Measurements from ENCODE around the gene C19orf33. TPM values are rescaled to one million over a fixed set of nuclear protein-coding genes. Genes with fewer than 3 reads are reported as not detected.
A peak's percentile ranks its signal among the peaks of the same experiment; 100 is the strongest.

C19orf33 gene
- total and polyA plus RNA-seq, 9 of the 15 experiments (the other 6 are each of a cell fraction or from before 2014, with no cell fraction given) = 3.2 TPM; not detected in 8

DNA sequence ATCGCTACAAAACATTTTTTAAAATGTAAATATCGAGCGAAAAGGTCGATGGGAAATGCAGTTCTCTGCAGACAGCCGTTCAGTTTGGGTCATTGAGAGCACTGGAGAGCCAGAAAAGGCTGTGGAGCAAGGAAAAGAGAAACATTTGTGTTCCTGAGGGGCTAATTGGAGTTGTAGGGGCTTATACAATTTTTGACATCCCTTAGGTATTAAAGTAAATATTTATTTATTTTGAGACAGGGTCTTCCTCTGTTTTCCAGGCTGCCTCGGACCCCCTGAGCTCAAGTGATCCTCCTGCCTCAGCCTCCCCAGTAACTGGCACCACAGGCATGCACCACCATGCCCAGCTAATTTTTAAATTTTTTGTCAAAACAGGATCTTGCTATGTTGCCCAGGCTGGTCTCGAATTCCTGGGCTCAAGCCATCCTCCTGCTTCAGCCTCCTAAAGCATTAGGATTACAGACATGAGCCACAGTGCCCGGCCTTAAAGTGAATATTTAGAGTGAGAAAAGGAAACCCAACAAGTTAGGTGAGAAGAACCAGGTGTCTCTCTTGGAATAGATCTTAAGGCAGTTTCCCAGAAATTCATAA, 12.5 kb downstream of the C19orf33 start (continued):
- no peak for TF ChIP-seq ARHGAP35 (IDR thresholded peaks at IDR 0.05; ENCODE audit: partially characterized antibody)
- TF ChIP-seq TGIF2 (CRISPR knock-in tag; IDR thresholded peaks at IDR 0.05) = no peak
- TF ChIP-seq POLR3A (IDR thresholded peaks at IDR 0.05; ENCODE audit: borderline replicate concordance, extremely low read depth, insufficient read depth, insufficient read length) = no peak
- TF ChIP-seq EGR1 (conservative IDR thresholded peaks at IDR 0.05) = no peak
- TF ChIP-seq ZNF143 (CRISPR knock-in tag; IDR thresholded peaks at IDR 0.05) = peak; percentile 63; the same call in 1 of the 2 replicates
- no peak for TF ChIP-seq BRCA1 (IDR thresholded peaks at IDR 0.05)
- TF ChIP-seq BRCA1 (CRISPR knock-in tag; IDR thresholded peaks at IDR 0.05) = no peak
- TF ChIP-seq, protein P1, sequence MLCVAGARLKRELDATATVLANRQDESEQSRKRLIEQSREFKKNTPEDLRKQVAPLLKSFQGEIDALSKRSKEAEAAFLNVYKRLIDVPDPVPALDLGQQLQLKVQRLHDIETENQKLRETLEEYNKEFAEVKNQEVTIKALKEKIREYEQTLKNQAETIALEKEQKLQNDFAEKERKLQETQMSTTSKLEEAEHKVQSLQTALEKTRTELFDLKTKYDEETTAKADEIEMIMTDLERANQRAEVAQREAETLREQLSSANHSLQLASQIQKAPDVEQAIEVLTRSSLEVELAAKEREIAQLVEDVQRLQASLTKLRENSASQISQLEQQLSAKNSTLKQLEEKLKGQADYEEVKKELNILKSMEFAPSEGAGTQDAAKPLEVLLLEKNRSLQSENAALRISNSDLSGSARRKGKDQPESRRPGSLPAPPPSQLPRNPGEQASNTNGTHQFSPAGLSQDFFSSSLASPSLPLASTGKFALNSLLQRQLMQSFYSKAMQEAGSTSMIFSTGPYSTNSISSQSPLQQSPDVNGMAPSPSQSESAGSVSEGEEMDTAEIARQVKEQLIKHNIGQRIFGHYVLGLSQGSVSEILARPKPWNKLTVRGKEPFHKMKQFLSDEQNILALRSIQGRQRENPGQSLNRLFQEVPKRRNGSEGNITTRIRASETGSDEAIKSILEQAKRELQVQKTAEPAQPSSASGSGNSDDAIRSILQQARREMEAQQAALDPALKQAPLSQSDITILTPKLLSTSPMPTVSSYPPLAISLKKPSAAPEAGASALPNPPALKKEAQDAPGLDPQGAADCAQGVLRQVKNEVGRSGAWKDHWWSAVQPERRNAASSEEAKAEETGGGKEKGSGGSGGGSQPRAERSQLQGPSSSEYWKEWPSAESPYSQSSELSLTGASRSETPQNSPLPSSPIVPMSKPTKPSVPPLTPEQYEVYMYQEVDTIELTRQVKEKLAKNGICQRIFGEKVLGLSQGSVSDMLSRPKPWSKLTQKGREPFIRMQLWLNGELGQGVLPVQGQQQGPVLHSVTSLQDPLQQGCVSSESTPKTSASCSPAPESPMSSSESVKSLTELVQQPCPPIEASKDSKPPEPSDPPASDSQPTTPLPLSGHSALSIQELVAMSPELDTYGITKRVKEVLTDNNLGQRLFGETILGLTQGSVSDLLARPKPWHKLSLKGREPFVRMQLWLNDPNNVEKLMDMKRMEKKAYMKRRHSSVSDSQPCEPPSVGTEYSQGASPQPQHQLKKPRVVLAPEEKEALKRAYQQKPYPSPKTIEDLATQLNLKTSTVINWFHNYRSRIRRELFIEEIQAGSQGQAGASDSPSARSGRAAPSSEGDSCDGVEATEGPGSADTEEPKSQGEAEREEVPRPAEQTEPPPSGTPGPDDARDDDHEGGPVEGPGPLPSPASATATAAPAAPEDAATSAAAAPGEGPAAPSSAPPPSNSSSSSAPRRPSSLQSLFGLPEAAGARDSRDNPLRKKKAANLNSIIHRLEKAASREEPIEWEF (CRISPR knock-in tag; IDR thresholded peaks at IDR 0.05) = no peak
- TF ChIP-seq HDGF (IDR thresholded peaks at IDR 0.05) = no peak
- TF ChIP-seq JUND (IDR thresholded peaks at IDR 0.05; ENCODE audit: borderline replicate concordance, low read depth, low read length) = no peak
- no peak for TF ChIP-seq JUND (tag; IDR thresholded peaks at IDR 0.05; ENCODE audit: borderline replicate concordance, low read depth, low read length)
- TF ChIP-seq, protein P2, sequence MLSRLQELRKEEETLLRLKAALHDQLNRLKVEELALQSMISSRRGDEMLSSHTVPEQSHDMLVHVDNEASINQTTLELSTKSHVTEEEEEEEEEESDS (CRISPR knock-in tag; IDR thresholded peaks at IDR 0.05) = 0 out of 2 replicates have a peak, but pooled peaks have one; percentile 48
- TF ChIP-seq, protein P3, sequence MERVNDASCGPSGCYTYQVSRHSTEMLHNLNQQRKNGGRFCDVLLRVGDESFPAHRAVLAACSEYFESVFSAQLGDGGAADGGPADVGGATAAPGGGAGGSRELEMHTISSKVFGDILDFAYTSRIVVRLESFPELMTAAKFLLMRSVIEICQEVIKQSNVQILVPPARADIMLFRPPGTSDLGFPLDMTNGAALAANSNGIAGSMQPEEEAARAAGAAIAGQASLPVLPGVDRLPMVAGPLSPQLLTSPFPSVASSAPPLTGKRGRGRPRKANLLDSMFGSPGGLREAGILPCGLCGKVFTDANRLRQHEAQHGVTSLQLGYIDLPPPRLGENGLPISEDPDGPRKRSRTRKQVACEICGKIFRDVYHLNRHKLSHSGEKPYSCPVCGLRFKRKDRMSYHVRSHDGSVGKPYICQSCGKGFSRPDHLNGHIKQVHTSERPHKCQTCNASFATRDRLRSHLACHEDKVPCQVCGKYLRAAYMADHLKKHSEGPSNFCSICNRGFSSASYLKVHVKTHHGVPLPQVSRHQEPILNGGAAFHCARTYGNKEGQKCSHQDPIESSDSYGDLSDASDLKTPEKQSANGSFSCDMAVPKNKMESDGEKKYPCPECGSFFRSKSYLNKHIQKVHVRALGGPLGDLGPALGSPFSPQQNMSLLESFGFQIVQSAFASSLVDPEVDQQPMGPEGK (CRISPR knock-in tag; IDR thresholded peaks at IDR 0.05; ENCODE audit: borderline replicate concordance) = no peak
- TF ChIP-seq, protein P4, sequence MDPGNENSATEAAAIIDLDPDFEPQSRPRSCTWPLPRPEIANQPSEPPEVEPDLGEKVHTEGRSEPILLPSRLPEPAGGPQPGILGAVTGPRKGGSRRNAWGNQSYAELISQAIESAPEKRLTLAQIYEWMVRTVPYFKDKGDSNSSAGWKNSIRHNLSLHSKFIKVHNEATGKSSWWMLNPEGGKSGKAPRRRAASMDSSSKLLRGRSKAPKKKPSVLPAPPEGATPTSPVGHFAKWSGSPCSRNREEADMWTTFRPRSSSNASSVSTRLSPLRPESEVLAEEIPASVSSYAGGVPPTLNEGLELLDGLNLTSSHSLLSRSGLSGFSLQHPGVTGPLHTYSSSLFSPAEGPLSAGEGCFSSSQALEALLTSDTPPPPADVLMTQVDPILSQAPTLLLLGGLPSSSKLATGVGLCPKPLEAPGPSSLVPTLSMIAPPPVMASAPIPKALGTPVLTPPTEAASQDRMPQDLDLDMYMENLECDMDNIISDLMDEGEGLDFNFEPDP (CRISPR knock-in tag; IDR thresholded peaks at IDR 0.05) = no peak
- TF ChIP-seq FOXK1 (CRISPR knock-in tag; IDR thresholded peaks at IDR 0.05; ENCODE audit: borderline replicate concordance) = 0 out of 2 replicates have a peak, but pooled peaks have one; percentile 18
- TF ChIP-seq SAFB (IDR thresholded peaks at IDR 0.05; ENCODE audit: borderline replicate concordance, low read depth, low read length) = no peak
- no peak for TF ChIP-seq ZNF134 (CRISPR knock-in tag; conservative IDR thresholded peaks at IDR 0.05)
- TF ChIP-seq TOE1 (IDR thresholded peaks at IDR 0.05; ENCODE audit: borderline replicate concordance) = no peak
- TF ChIP-seq TOE1 (CRISPR knock-in tag; IDR thresholded peaks at IDR 0.05; ENCODE audit: borderline replicate concordance, low read depth) = no peak
- TF ChIP-seq SRF (CRISPR knock-in tag; IDR thresholded peaks at IDR 0.05) = no peak
- TF ChIP-seq GABPA (tag; conservative IDR thresholded peaks at IDR 0.05; ENCODE audit: low read depth) = no peak

Data from K562 (cell line).